Measurements from ENCODE around the gene EIF6.
"Not testable (repeated sequence)": the region's sequence is repeated elsewhere in the genome, so short reads cannot be mapped to it uniquely, and the experiment has no call there.

The EIF6 gene

GRCh38 chr20:35277531-35278395 is 6.8 kb downstream of the EIF6 start, which contains the start of gene MMP24OS:
Gene MMP24OS (minus strand): TSS chr20:35278122. CDS start chr20:35277929, 193 bp downstream.
- peak; percentile 96 for DNase-seq

GRCh38 chr20:35277127-35277526 is 7.4 kb downstream of the EIF6 start:
- DNase-seq = no peak

- DNase-seq = no peak
Observed at GRCh38 chr20:35276408-35276807, 8.2 kb downstream of the EIF6 start.

GRCh38 chr20:35275741-35276251 is 8.8 kb downstream of the EIF6 start:
- DNase-seq = no peak

GRCh38 chr20:35274172-35275092 is 10.1 kb downstream of the EIF6 start:
- no peak for DNase-seq

GRCh38 chr20:35273449-35274171 is 11.0 kb downstream of the EIF6 start:
- no peak for DNase-seq

GRCh38 chr20:35271904-35272303 is 12.7 kb downstream of the EIF6 start:
- no peak for DNase-seq

GRCh38 chr20:35271073-35271882 is 13.3 kb downstream of the EIF6 start:
- no peak for DNase-seq

- DNase-seq = no peak
Observed at GRCh38 chr20:35270021-35270902, 14.3 kb downstream of the EIF6 start.

- DNase-seq = peak; percentile 59
Observed at GRCh38 chr20:35269055-35269781, 15.4 kb downstream of the EIF6 start.

GRCh38 chr20:35267092-35267491 is 17.5 kb downstream of the EIF6 start:
- no peak for DNase-seq

GRCh38 chr20:35264755-35265154 is 19.8 kb downstream of the EIF6 start:
- no peak for DNase-seq

- DNase-seq = no peak
Observed at GRCh38 chr20:35263532-35264341, 20.8 kb downstream of the EIF6 start.

GRCh38 chr20:35262731-35263531 is 21.6 kb downstream of the EIF6 start:
- not testable (repeated sequence) for DNase-seq

GRCh38 chr20:35262321-35262720 is 22.3 kb downstream of the EIF6 start:
- not testable (repeated sequence) for DNase-seq

- no peak for DNase-seq
Observed at GRCh38 chr20:35260426-35260825, 24.1 kb downstream of the EIF6 start.

- DNase-seq = no peak
Observed at GRCh38 chr20:35257175-35257909, 27.2 kb downstream of the EIF6 start.

Measured in suppressor macrophage treated with lipopolysaccharide for 4 hours (primary cell).